Heart left ventricle (tissue), 16 donors: ENCODE measurements around the gene TIMP1. TPM values are rescaled to one million over a fixed set of nuclear protein-coding genes. Genes with fewer than 3 reads are reported as not detected.

Experiments
- ATAC-seq, 4 donors: fragments of 200-7000 bp; cut with Tn5 transposase; one replicate each; pipeline ENCODE4 v1.9.1; 2020 to 2022; ENCODE audit warnings: moderate library complexity in 4 of 4, mild to moderate bottlenecking in 3 of 4, moderate number of reproducible peaks in 1 of 4
- DNase-seq, 5 donors: peaks; one replicate each; pipeline ENCODE4 v3.0.0-alpha.2; 2020
- H3K27ac ChIP-seq, 12 donors: fragments of 200-600 bp; sonication (generic) in 4 of 12; one replicate each; pipeline versions ENCODE4 v1.5.0 to v1.8.0; 2016 to 2022; ENCODE audit warnings: mild to moderate bottlenecking in 2 of 12
- H3K27me3 ChIP-seq, 9 donors: fragments of 200-600 bp; sonication (generic) in 2 of 9; one replicate each; pipeline versions ENCODE4 v1.5.1 to v1.8.0; 2016 to 2022; ENCODE audit warnings: mild to moderate bottlenecking in 3 of 9
- H3K36me3 ChIP-seq, 9 donors: fragments of 200-600 bp; sonication (generic) in 2 of 9; one replicate each; pipeline versions ENCODE4 v1.5.0 to v1.8.0; 2018 to 2022; ENCODE audit warnings: mild to moderate bottlenecking in 2 of 9
- H3K4me1 ChIP-seq, 12 donors: fragments of 200-600 bp; sonication (generic) in 4 of 12; one replicate each; pipeline versions ENCODE4 v1.5.0 to v1.8.0; 2016 to 2022; ENCODE audit warnings: mild to moderate bottlenecking in 3 of 12
- H3K4me3 ChIP-seq, 12 donors: fragments of 200-600 bp; sonication (generic) in 4 of 12; one replicate each; pipeline versions ENCODE4 v1.5.0 to v1.8.0; 2017 to 2022; ENCODE audit warnings: mild to moderate bottlenecking in 9 of 12, moderate library complexity in 4 of 12
- H3K9me3 ChIP-seq, 12 donors: fragments of 200-600 bp; sonication (generic) in 4 of 12; one replicate each; pipeline versions ENCODE4 v1.5.0 to v1.8.0; 2016 to 2022; ENCODE audit warnings: mild to moderate bottlenecking in 1 of 12
- POLR2A ChIP-seq, 2 donors: fragments of 450-650 bp; IDR thresholded peaks; one replicate each; pipeline ENCODE4 v1.6.1; 2017; ENCODE audit warnings: antibody characterized with exemption in 2 of 2, mild to moderate bottlenecking in 2 of 2, moderate library complexity in 2 of 2
- WGBS, 4 donors: extraction: QIAGEN DNeasy Blood & Tissue Kit in 2 of 4; methylation state at CpG; one replicate each; pipeline versions ENCODE4 v1.1.5 to v1.1.7; 2013 to 2018; 5-methylcytosine and 5-hydroxymethylcytosine counted together
- intact Hi-C, 10 donors: fragments of 100-400 bp; cut with DNase I; formaldehyde crosslinking; loops; one replicate each; pipeline versions ENCODE4 v1.11.1 to v1.14.2; 2022
- polyA plus RNA-seq, 2 donors: library from polyadenylated mRNA; stranded (reverse); fragments of 200-250 nt; gene quantifications; one replicate each; pipeline ENCODE4 v1.2.3, GENCODE V29; 2013
- total RNA-seq, 9 donors: library from RNA; depleted of rRNA in 2 of 9; stranded (reverse); fragments of >200 nt in 2 of 9; fragmentation: NEBNext Ultra II Directional in 3 of 9; extraction: Animal tissue kit (Norgen Biotek cat#: 25700) in 3 of 9; gene quantifications; one replicate each; pipeline versions ENCODE4 v1.1.0 to v1.2.4, GENCODE V29; 2016 to 2023
- TF ChIP-seq, protein P1 (sequence below), 12 donors: fragments of 200-600 bp; sonication (generic) in 4 of 12; IDR thresholded peaks; one replicate each; pipeline versions ENCODE4 v1.5.0 to v1.8.0; 2018 to 2022; ENCODE audit warnings: antibody characterized with exemption in 12 of 12, mild to moderate bottlenecking in 5 of 12
- donor health status: ischemic (EF 13 %, LVEDD 7.1; RV severe dilation, severe dysfunction).
- donor health status: healthy with polysubstance abuse.
- donor health status: DM: no; HTN: yes; CAD: no.
- donor health status: DM: no; HTN: no; CAD: no.
- donor health status: ischemic (EF 25% LVEDD 6.9; RV normal size, moderate dysfunction).
- donor health status: ischemic (EF 25% LVEDD 5.7; RV mildly dilated, moderate dysfunction).
- donor health status: healthy.
- donor health status: DM: yes; HTN: yes; CAD: no.
- donor health status: ischemic (EF 35%, LVEDD 5.7; RV mildly dilated, moderate dysfunction).
- donor health status: nonischemic (EF 11% LVEDD 7.7; RV severe dilation, severe dysfunction).
- donor health status: DM: yes; HTN: yes; CAD: no.
- donor health status: PGD.
- donor health status: ischemic (EF 29% LVEDD 5.4; RV normal size, mild dysfunction).
- donor health status: nonischemic (EF 23%, LVEDD 6.1; RV moderate dilation, normal function).

Gene TIMP1
- total and polyA plus RNA-seq, 11 donors: 52.5 to 864 (median 177) TPM

DNA sequence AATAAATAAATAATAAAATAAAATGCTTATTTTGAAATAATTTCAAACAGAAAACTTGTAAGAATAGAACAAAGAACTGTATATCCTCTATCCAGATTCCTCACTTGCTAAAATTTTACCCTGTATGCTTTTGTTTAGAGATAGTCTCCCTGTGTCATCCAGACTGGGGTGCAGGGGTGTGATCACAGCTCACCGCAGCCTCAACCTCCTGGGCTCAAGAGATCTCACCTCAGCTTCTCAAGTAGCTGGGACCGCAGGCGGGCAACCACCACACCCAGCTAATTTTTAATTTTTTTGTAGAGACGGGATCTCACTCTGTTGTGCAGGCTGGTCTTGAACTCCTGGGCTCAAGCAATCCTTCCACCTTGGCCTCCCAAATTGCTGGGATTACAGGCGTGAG is 38.7 kb upstream of the TIMP1 start:
- Histone ChIP-seq H3K27ac (no peak overlapping the region), H3K4me3 (no peak overlapping the region), H3K4me1 (peaks cover 0 to 20% (median 0%) of the 10 kb centered on the region in 12 donors), H3K36me3 (no peaks in the 10 kb centered on the region), H3K27me3 (peaks cover 0 to 4% (median 0%) of the 10 kb centered on the region in 9 donors), H3K9me3 (no peaks in the 10 kb centered on the region)
- ATAC-seq: no peak
- WGBS, 4 donors: 92 to 97% (median 95%) methylated on average over 5 of the region's 5 CpGs
- DNase-seq: no peak
- TF ChIP-seq, protein P1, sequence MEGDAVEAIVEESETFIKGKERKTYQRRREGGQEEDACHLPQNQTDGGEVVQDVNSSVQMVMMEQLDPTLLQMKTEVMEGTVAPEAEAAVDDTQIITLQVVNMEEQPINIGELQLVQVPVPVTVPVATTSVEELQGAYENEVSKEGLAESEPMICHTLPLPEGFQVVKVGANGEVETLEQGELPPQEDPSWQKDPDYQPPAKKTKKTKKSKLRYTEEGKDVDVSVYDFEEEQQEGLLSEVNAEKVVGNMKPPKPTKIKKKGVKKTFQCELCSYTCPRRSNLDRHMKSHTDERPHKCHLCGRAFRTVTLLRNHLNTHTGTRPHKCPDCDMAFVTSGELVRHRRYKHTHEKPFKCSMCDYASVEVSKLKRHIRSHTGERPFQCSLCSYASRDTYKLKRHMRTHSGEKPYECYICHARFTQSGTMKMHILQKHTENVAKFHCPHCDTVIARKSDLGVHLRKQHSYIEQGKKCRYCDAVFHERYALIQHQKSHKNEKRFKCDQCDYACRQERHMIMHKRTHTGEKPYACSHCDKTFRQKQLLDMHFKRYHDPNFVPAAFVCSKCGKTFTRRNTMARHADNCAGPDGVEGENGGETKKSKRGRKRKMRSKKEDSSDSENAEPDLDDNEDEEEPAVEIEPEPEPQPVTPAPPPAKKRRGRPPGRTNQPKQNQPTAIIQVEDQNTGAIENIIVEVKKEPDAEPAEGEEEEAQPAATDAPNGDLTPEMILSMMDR (IDR thresholded peaks at IDR 0.05): no peak
- TF ChIP-seq POLR2A (IDR thresholded peaks at IDR 0.05): no peak
- intact Hi-C loops: loop anchor here in 2 of 10 donors (5.0 kb wide), 2 partner anchors 99 to 104 kb away; no protein-coding TSS in a partner anchor

DNA sequence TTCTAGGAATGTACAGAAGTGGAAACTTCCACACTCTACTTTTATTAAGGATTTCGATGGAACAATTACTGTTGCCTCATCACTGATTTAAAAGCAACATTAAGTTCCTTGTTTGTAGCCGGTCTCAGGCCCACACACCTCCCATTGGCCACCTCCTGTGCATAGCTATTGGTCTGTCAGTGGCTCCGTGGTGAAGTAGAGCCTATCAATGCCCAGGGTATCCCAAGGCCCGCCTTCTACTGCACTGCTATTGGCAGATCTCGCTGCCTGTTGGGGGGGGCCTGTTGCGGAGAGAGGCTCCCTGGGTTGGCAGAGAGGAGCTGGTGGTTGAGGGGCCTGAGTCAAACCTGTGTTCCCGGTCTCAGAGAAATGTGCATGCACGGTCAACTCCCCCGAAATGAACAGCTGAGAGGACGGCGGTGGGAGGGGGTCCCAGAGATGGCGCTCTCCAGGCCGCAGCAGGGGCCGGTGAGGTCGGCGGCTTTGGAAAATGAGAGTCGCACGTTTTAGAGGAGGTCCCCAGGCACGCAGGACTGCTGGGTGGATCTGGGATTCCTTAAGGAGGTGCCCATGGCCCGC is 26.1 kb upstream of the TIMP1 start:
- peak; percentile 90 to 94 (median 92) for DNase-seq

DNA sequence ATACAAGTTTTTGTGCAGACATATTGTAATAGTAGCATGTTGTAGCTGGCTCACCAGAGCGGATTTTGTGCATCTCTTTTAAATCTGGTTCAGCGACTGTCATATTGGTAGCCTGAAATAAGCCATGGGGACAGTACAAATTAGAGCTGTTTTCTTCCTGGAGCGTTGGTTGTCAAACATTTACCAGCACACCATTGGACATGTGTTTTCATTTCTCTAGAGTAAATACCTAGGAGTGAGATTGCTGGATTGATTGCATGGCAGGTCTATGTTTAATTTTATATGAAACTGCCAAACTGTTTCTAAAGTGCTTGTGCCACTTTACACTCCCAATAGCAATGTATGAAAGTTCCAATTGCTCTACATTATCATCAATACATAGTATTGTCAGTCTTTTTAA is 23.8 kb upstream of the TIMP1 start:
- Histone ChIP-seq H3K4me3 (no peak overlapping the region), H3K27me3 (no peaks in the 10 kb centered on the region), H3K27ac (no peak overlapping the region), H3K9me3 (no peaks in the 10 kb centered on the region), H3K4me1 (peaks cover 0 to 29% (median 7%) of the 10 kb centered on the region in 12 donors), H3K36me3 (peaks cover 0 to 8% (median 4%) of the 10 kb centered on the region in 9 donors)
- DNase-seq (no peak), ATAC-seq (no peak)
- 84 to 99% (median 93%) methylated on average over 3 of the region's 3 CpGs for WGBS, 4 donors
- TF ChIP-seq, protein P1 (IDR thresholded peaks at IDR 0.05): no peak
- no peak for TF ChIP-seq POLR2A (IDR thresholded peaks at IDR 0.05)
- intact Hi-C loops: no loop called here

More for the DNA sequence above, 26.1 kb upstream of the TIMP1 start:
- WGBS, 4 donors: 1 to 38% (median 14%) methylated on average over 20 of the region's 20 CpGs
- Histone ChIP-seq H3K4me1 (peaks cover 0 to 13% (median 0%) of the 10 kb centered on the region in 12 donors), H3K4me3 (peak overlapping the region; percentile 8 to 82 (median 57)), H3K36me3 (no peaks in the 10 kb centered on the region), H3K27me3 (no peaks in the 10 kb centered on the region), H3K9me3 (no peaks in the 10 kb centered on the region), H3K27ac (peak overlapping the region; percentile 55 to 93 (median 86))
- TF ChIP-seq, protein P1 (IDR thresholded peaks at IDR 0.05): no peak
- TF ChIP-seq POLR2A (IDR thresholded peaks at IDR 0.05): peak; percentile 55 to 81
- ATAC-seq: peak; percentile 95 to 98 (median 96)
- intact Hi-C loops: loop anchor here in 1 of 10 donors (2.0 kb wide), 1 partner anchor 15 kb away; no protein-coding TSS in a partner anchor

DNA sequence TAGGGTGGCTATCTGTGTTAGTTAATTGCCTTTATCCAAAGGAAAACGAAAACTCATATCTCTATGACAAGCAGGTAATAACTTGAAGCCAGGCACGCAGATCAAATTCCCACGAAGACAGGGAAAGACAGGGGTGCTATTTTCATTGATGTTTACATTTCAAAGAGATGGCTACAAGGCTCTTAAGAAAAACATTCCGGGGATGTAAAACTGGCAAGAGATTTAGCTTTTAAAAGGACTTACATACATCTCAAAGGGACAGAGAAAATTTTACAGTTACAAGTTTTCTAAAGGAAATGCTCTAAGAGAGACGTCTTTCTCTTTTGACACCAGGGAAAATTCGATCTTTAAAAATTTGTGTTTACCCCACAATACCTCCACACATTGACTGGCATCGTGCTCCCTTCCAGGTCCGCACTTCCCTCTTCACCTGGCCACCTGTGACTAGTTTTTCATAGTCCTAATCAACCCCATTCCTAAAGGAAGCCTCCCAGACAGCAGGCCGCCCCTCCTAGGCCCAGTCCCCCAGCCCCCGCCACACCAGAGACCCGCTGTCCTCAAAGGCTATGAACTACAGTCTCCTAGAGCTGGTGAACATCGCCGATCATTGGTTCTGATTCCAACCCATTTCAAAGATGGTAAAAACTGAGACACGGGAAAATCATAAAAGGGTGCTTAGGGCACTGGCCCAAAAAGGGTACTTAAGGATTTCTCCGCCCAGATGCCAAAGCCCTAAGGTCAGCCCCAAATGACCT is 21.9 kb upstream of the TIMP1 start:
- no peak for ATAC-seq
- H3K36me3 ChIP-seq: peaks cover 0 to 27% (median 20%) of the 10 kb centered on the region in 9 donors
- H3K9me3 ChIP-seq: no peaks in the 10 kb centered on the region
- no peak for TF ChIP-seq POLR2A (IDR thresholded peaks at IDR 0.05)
- TF ChIP-seq, protein P1 (IDR thresholded peaks at IDR 0.05): no peak
- H3K27me3 ChIP-seq: no peaks in the 10 kb centered on the region
- intact Hi-C loops: loop anchor here in 8 of 10 donors (5.0 to 10.0 kb wide), 8 partner anchors 54 to 467 kb away; partner anchors contain the start of genes CFP (in 1 of the 8) and SYN1 (in 1 of the 8)
- H3K4me1 ChIP-seq: peaks cover 0 to 32% (median 7%) of the 10 kb centered on the region in 12 donors
- no peak for DNase-seq
- peak overlapping the region; percentile 91 to 100 (median 97) for H3K27ac ChIP-seq
- H3K4me3 ChIP-seq: peak overlapping the region in 11 of 12 donors; percentile 32 to 95 (median 70)
- 13 to 39% (median 26%) methylated on average over 15 of the region's 15 CpGs for WGBS, 4 donors
